IPS DF 4.7 (cell line): ENCODE data around the gene ENTPD8.
"Not testable (repeated sequence)": the region's sequence is repeated elsewhere in the genome, so short reads cannot be mapped to it uniquely, and the experiment has no call there.

ENCODE experiments used
- DNase-seq: peaks from one replicate; pipeline ENCODE4 v3.0.0-alpha.2; 2013; ENCODE audit warnings: low spot score; ENCODE audit errors: extremely low read depth

Gene ENTPD8

DNA sequence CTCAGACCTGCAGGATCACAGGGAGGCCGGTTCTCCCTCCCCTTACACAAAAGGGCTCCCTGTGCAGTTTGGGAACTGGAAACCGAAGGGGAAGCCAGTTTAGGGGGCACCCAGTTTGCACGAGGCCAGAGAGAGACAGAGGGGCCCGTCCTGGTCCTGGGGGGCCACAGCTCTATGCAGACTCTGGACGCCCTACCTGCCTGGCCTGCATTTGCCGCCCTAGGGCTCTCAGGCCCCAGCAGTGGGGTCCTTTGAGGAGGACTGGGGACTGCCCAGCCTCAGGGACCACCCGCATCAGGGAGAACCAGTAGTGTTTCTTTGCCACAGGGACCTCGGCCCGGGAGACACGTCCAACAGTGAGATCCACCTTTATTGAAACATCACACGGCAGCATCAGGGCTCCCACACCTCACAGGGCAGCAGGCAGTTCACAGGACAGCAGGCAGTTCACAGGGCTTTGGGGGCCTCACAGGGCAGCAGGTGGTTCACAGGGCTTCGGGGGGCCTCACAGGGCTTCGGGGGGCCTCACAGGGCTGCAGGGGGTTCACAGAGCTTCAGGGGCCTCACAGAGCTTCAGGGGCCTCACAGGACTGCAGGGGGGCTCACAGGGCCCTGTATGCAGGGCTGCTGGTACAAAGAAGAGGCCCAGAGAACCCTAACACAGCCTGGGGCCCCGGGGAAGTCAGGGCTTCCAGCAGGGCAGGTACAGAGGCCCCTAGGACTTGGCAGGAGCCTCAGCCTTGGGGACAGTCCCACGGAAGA, 18.6 kb upstream of the ENTPD8 start:
- no peak for DNase-seq

GRCh38 chr9:137459152-137459600, 18.0 kb upstream of the ENTPD8 start, which contains the start of gene NSMF:
TSS of gene NSMF (minus strand) at chr9:137459334. CDS start at chr9:137459102, 232 bp downstream.
- DNase-seq = no peak

DNA sequence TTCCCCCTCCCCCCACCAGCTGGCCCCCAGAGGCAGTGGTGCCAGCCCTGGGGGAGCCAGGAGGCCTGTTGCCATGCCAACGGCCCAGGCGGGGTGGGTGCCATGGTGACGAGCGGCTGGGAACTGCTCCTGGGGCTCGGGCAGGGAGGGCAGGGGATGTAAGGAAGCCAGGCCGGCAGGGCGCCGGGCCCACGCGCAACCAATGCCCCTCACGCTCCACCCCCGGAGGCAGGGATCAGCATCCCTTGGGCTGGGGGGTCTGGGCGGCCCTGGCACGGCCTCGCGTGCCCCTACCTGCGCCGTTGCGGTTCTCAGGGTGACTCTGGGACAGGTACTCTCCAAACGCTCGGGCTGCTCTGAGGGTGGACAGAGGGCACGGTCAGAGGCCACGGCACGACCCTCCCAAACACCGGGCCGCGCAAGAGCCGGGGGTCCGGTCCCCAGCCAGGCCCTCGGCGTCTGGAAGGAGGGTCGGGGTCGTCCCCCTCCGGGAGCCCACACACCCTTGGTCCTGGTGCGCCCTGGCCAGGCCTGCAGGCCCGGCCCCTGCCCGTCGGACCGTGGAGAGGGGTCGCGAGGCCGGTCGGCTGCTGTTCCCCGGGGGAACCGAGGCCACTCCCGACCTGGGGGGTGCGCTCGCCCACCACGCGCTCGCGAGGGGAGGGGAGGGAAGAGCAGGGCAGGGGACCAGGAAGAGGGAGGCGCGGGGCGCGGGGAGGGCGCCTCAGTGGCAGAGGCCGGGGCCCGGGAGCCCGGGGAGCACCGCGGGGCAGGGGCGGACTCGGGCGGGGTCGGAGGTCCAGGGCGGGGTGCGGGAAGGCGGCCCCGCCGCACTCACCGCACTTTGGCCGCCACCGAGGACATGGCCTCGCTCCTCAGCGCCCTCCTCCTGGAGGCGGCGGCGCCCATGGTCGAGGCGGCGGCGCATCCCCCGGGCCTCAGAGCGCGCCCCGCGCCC, 17.3 kb upstream of the ENTPD8 start:
- DNase-seq = no peak

GRCh38 chr9:137457406-137458193, 16.4 kb upstream of the ENTPD8 start:
- DNase-seq = no peak

DNA sequence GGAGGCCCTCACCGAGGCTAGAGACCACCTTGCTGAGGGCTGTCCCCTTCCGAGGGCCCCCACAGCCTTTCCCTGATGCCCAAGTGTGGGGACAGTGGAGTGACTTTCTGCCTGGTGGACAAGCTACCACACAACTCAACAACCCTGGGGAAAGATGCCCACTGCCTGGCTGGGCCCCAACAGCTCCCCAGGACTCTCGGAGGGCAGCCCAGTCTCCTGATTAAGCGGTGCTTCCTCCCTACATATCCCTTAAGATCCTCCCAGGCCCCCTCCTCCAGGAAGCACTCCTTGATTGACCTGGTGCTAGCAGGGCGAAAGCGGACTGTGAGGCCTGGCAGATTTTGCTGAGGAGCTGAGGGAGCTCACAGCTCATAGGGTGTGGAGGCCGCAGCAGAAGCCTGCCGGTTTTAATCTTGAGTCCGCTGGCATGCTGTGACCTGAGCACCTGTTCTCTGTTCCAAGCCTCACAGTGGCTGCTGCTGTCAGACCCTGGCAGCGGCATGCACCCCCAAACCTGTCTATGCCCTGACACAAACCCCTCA, 15.8 kb upstream of the ENTPD8 start:
- no peak for DNase-seq

GRCh38 chr9:137456061-137456863, 15.1 kb upstream of the ENTPD8 start:
- DNase-seq = no peak

- DNase-seq = no peak
Measured at GRCh38 chr9:137455359-137455991, 14.3 kb upstream of the ENTPD8 start.

GRCh38 chr9:137454597-137455358, 13.6 kb upstream of the ENTPD8 start:
- no peak for DNase-seq

DNA sequence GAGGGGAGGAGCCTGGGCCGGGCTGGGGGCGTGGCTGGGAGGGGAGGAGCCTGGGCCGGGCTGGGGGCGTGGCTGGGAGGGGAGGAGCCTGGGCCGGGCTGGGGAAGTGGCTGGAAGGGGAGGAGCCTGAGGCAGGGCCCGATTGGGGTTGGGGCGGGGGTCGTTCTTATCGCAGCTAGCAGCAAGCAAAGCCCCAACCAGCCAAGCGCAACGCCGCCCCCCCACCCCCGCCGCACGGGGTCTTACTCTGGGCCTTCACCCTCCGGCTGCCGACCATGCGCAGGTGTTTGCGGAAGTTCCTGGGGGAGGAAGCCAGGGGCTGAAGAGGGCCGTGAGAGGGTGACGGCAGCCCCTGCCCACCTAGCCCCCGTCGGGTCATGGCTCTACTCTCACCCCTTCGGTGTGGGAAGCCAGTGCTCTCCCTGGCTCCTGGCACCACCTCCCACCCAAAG, 13.0 kb upstream of the ENTPD8 start:
- DNase-seq = no peak

DNA sequence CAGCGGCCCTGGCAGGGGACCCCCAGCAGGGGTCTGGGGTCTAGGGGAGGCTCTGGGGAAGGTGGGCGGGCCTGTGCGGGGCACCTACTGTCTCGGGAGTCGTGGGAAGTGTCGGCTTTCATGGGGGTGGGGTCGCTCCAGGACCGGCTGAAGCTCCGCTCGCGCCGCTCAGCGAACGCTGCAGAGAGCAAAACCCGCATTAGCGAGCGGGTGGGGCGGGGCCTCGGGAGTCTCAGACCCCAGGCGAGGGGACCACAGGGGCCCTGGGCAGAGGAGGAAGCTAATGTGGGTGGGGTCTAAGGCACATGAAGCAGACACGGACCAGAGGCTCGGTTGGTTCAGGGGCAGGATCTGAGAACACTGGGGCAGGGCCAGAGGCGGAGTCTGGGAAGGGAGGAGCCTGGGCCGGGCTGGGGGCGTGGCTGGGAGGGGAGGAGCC, 12.5 kb upstream of the ENTPD8 start:
- no peak for DNase-seq

DNA sequence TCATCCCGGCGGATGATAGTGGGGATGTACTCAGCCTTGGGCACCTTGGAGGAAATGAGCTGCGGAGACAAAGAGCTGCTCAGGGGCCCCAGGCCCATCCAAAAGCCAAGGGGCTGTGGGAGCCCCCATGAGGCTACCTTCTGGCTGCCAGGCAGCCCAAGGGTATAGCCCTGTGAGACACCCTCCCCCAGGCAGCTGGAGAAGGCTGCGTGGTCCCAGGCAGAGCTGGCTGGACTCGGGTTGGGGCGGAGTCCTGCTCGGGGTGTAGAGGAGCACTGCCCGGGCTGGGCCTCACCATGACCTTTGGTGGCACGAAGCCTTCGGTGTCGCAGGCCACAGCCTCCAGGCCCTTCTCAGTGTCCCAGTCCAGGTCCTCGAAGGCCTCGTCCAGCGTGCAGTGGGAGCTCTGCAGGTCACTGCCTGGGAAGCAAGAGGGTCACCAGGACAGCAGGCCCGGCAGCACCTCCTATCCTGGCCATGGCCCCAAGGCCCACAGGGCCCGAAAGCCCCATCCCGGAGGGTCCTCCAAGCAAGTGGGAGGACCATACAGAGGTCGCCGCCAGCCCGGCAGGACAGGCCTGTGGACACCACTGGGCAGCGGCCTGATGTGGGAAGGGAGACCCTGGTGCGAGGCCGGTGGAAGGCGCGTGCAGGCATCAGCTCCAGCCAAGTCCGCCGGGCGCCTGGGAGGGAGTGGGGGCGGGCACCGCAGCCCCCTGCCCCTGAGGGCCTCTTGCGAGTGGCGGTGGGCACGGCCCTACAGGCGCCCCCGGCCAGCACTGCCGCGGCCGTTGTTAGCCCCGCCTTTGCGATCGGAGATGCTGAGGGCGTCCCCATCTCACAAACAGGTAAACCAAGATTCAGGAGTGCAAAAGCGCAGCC, 11.8 kb upstream of the ENTPD8 start:
- DNase-seq = no peak

GRCh38 chr9:137452006-137452760, 11.0 kb upstream of the ENTPD8 start:
- no peak for DNase-seq

DNA sequence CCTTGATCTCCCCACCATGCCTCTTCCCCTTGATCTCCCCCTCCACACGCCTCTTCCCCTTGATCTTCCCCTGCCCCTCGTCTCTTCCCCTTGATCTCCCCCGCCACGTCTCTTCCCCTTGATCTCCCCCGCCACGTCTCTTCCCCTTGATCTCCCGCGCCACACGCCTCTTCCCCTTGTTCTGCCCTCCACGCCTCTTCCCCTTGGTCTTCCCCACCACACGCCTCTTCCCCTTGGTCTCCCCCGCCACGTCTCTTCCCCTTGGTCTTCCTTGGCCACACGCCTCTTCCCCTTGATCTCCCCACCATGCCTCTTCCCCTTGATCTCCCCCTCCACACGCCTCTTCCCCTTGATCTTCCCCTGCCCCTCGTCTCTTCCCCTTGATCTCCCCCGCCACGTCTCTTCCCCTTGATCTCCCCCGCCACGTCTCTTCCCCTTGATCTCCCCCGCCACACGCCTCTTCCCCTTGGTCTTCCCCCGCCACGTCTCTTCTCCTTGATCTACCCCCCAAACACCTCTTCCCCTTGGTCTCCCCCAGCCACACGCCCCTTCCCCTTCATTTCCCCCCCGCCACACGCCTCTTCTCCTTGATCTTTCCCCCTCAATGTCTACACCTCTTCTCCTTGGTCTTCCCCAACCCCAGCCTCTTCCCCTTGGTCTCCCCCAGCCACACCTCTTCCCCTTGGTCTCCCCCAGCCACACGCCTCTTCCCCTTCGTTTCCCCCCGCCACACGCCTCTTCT, 10.3 kb upstream of the ENTPD8 start:
- DNase-seq = not testable (repeated sequence)

- not testable (repeated sequence) for DNase-seq
Measured at GRCh38 chr9:137450539-137451222, 9.5 kb upstream of the ENTPD8 start.

- DNase-seq = no peak
Measured at GRCh38 chr9:137449931-137450538, 8.9 kb upstream of the ENTPD8 start.
